GM12878 (cell line): ENCODE measurements around the gene PYGB.

Experiments used
- BCL11A ChIP-seq: IDR thresholded peaks from 2 replicates; pipeline ENCODE4 v1.6.1; 2011; ENCODE audit warnings: low read depth, low read length
- CBFB ChIP-seq: IDR thresholded peaks from 2 replicates; pipeline ENCODE4 v1.6.1; 2016; ENCODE audit warnings: antibody characterized with exemption, low read depth
- CTCF ChIP-seq, 3 experiments: IDR thresholded peaks in 2 of 3; conservative IDR thresholded peaks in 1 of 3; 2 replicates each; pipeline ENCODE4 v1.5.1; 2011; ENCODE audit warnings: low read depth in 3 of 3, low read length in 3 of 3, mild to moderate bottlenecking in 3 of 3, control low read depth in 2 of 3, moderate library complexity in 2 of 3, inconsistent platforms in 1 of 3, mixed read lengths in 1 of 3; ENCODE audit not compliant: control insufficient read depth in 2 of 3, insufficient read depth in 1 of 3; ENCODE audit errors: extremely low read depth in 1 of 3
- PKNOX1 ChIP-seq: fragments of 450-650 bp; IDR thresholded peaks from 2 replicates; pipeline ENCODE4 v1.6.1; 2016; ENCODE audit warnings: mild to moderate bottlenecking
- POLR2AphosphoS5 ChIP-seq: IDR thresholded peaks from 2 replicates; pipeline ENCODE4 v1.6.1; 2011; ENCODE audit warnings: mild to moderate bottlenecking, low read length, inconsistent platforms
- STAT3 ChIP-seq: IDR thresholded peaks from 2 replicates; pipeline ENCODE4 v1.6.1; 2011; ENCODE audit warnings: low read depth, low read length, improper control_type of control experiment
- TAF1 ChIP-seq: IDR thresholded peaks from 2 replicates; pipeline ENCODE4 v1.6.1; 2011; ENCODE audit warnings: mild to moderate bottlenecking, low read depth, low read length, borderline replicate concordance
- YY1 ChIP-seq: IDR thresholded peaks from 2 replicates; pipeline ENCODE4 v1.6.1; 2011; ENCODE audit warnings: low read depth, mild to moderate bottlenecking, low read length
- ZNF207 ChIP-seq: fragments of 450-650 bp; IDR thresholded peaks from 2 replicates; pipeline ENCODE4 v1.6.1; 2014; ENCODE audit warnings: antibody characterized with exemption, mild to moderate bottlenecking, borderline replicate concordance

- TF ChIP-seq CTCF (IDR thresholded peaks at IDR 0.05 in 2 of 3, conservative IDR thresholded peaks at IDR 0.05 in 1 of 3; ENCODE audit: control insufficient read depth in 2 of 3, extremely low read depth in 1 of 3, insufficient read depth in 1 of 3, low read depth in 3 of 3, low read length in 3 of 3) (no peak), PKNOX1 (no peak), STAT3 (no peak), YY1 (no peak), ZNF207 (no peak), TAF1 (no peak), POLR2AphosphoS5 (no peak), CBFB (no peak), BCL11A (no peak)
Measured at GRCh38 chr20:25205277-25206062, 42.4 kb upstream of the PYGB start.
